Measurements from ENCODE around the gene LRRC3.

Gene LRRC3

DNA sequence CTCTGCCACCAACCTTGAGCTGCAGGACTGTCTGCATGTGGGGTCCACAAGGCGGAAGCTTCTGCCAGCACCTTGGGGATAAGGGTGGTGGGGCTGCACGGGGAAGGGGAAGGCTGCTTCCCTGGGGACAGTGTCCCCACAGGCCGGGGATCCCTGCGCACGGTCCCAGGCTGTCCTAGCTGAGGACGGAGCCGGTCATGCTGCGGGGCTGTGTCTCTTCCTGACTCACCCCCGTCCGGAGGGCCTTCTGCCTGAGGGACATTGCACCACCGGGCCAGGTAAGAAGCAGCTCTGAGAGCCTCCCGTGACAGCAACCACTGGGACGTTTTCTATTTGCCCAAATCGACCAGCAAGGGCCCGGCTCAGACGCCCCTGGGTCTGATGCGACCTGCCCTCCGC is 54.8 kb downstream of the LRRC3 start:
- TF ChIP-seq, protein P1, sequence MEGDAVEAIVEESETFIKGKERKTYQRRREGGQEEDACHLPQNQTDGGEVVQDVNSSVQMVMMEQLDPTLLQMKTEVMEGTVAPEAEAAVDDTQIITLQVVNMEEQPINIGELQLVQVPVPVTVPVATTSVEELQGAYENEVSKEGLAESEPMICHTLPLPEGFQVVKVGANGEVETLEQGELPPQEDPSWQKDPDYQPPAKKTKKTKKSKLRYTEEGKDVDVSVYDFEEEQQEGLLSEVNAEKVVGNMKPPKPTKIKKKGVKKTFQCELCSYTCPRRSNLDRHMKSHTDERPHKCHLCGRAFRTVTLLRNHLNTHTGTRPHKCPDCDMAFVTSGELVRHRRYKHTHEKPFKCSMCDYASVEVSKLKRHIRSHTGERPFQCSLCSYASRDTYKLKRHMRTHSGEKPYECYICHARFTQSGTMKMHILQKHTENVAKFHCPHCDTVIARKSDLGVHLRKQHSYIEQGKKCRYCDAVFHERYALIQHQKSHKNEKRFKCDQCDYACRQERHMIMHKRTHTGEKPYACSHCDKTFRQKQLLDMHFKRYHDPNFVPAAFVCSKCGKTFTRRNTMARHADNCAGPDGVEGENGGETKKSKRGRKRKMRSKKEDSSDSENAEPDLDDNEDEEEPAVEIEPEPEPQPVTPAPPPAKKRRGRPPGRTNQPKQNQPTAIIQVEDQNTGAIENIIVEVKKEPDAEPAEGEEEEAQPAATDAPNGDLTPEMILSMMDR (IDR thresholded peaks at IDR 0.05; ENCODE audit: insufficient read depth, low read length, missing control alignments), result no peak
- CTCF ChIA-PET, result interaction anchor here (0.8 to 4.1 kb wide), 15 partner anchors 10 to 628 kb away, joined by 3 to 37 read pairs (median 4); no protein-coding TSS in a partner anchor
- H3K4me3 ChIP-seq (ENCODE audit: low read depth, low read length), result no peak overlapping the region
- DNase-seq (ENCODE audit: low read depth, low spot score), result no peak
- POLR2A ChIA-PET, result no interaction called here

DNA sequence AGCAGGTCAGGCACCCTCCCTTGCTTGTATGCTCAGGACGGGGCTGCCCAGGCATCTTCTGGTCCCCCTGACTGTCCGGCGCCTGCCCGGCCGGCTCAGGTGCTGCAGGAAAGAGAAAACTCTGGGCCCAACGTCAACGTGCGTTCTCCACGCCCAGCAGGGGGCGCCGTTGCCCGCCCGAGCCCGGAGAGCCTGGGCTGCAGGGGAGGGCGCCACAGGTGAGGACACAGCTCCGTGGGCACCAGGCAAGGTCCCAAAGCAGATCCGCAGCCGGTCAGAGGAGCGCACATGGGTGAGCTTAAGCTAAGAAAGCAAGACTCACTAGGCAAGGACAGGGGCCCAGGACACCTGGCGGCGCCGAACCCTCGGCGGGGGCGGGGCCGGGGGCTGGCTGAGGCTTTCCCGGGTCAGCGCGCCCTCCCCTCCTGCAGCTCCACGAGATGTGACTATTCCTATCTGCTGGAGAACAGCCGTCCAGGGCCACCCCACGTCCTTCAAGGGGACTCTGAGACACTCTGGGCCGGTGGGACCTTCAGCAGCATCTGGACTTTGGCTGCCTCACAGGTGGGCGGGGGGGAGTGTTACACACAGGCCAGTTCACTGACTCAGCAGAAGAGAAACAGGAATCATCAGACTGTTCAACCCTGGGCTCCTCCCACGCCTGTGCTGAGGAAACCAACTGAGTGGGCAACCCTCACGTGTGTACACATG is 55.4 kb downstream of the LRRC3 start:
- TF ChIP-seq, protein P1 (IDR thresholded peaks at IDR 0.05; ENCODE audit: insufficient read depth, low read length, missing control alignments), result peak; percentile 78
- H3K4me3 ChIP-seq (ENCODE audit: low read depth, low read length), result no peak overlapping the region
- ChIA-PET CTCF (interaction anchor here (0.9 to 4.1 kb wide), 15 partner anchors 9 to 627 kb away, joined by 3 to 37 read pairs (median 4); no protein-coding TSS in a partner anchor), POLR2A (no interaction called here)
- DNase-seq (ENCODE audit: low read depth, low spot score), result no peak

DNA sequence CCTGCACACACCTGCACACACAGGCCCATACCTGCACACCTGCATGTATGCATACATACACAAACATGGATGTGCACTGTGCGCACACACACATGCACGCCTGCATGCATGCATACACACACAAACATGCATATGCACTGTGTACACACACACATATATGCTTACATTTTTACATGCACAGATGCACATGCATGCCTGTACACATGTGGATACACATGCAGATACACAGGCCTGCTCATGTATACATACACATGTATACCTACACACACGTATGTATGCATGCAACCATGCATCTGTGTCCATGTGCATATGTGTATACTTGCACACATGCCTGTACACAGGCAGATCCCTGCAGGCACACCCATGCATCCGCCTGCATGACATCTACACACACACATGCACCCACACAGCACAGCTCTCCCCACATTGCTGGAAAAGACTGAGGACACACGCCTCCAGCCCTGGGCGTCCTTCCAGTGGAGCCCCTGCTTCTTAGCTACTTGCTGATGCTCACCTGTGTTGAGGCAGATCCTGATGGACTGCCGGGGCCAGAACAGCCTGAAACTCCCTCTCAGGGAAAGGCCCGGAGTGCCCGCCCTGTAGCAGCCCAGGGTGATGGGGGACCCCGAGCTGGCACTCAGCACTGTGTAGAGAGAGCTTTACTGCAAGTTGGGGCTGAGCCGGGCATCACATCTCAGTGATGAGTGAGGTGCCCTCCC is 56.1 kb downstream of the LRRC3 start:
- no peak for DNase-seq (ENCODE audit: low read depth, low spot score)
- no peak overlapping the region for H3K4me3 ChIP-seq (ENCODE audit: low read depth, low read length)
- POLR2A ChIA-PET, result no interaction called here
- CTCF ChIA-PET, result interaction anchor here (0.9 to 4.1 kb wide), 12 partner anchors 9 to 423 kb away, joined by 3 to 37 read pairs (median 4); no protein-coding TSS in a partner anchor
- TF ChIP-seq, protein P1 (IDR thresholded peaks at IDR 0.05; ENCODE audit: insufficient read depth, low read length, missing control alignments), result no peak

All from AG04449 (cell line).